NCI-H460 (cell line): Measurements from ENCODE around the gene PID1. TPM values are rescaled to one million over a fixed set of nuclear protein-coding genes. Genes with fewer than 3 reads are reported as not detected.
"Not testable (repeated sequence)": the region's sequence is repeated elsewhere in the genome, so short reads cannot be mapped to it uniquely, and the experiment has no call there.

Source experiments
- DNase-seq: peaks from one replicate; pipeline ENCODE4 v3.0.0-alpha.2; 2016; ENCODE audit warnings: low read depth; ENCODE audit errors: extremely low read depth
- total RNA-seq: library from RNA; depleted of rRNA; stranded (reverse); fragments of >200 nt; shearing (Covaris generic); gene quantifications from 2 replicates; pipeline ENCODE4 v1.2.3, GENCODE V29; 2014

PID1 gene
- total RNA-seq, 1 experiment from 2014 or later, result 24.8 TPM

DNA sequence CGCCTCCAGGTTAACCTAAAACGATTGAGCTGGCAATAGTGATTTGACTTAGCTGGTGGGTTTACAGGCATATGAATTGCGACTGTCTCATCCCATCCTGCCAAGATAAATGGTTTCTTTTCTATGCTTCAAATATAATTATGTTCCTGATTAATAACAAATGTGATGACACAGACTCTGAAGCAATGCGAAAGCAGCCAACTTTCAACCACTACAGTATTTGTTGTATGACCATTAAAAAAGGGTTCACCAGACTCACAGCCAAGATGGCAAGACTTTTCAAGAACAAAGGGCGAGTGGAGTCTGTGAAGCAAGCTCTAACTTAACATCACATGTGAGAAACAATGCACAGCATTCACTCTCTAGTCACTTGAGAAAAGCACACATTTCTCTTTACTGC, 186.6 kb downstream of the PID1 start:
- DNase-seq, result no peak

GRCh38 chr2:229083606-229084340, 187.3 kb downstream of the PID1 start:
- DNase-seq, result no peak

GRCh38 chr2:229081411-229081810, 189.7 kb downstream of the PID1 start:
- no peak for DNase-seq

- DNase-seq, result no peak
Measured at GRCh38 chr2:229080172-229080571, 190.9 kb downstream of the PID1 start.

DNA sequence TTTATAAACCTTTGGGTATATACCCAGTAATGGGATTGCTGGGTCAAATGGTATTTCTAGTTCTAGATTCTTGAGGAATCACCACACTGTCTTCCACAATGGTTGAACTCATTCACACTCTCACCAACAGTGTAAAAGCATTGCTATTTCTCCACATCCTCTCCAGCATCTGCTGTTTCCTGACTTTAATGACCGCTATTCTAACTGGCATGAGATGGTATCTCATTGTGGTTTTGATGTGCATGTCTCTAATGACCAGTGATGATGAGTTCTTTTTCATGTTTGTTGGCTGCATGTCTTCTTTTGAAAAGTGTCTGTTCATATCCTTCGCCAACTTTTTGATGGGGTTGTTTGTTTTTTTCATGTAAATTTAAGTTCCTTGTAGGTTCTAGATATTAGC, 194.2 kb downstream of the PID1 start:
- not testable (repeated sequence) for DNase-seq

DNA sequence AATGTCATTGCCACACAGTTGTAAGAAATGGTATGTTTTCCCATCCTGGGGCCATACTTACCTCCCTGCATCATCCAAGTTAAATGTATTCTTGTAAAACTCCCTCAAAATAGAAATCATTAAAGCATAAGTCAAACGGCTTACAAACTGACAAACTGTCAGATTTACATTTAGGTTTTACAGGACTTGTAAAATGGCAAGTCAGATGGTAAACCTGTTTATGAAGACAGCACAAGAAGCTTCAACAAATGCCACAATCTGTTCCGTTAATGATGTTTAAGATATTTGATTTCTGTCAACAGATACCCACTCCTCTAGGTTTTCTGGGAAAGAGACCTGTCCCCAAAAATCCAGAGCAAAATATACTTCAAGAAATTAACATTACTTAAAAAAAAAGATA, 197.2 kb downstream of the PID1 start:
- DNase-seq, result no peak

- DNase-seq, result no peak
Measured at GRCh38 chr2:229071292-229071976, 199.7 kb downstream of the PID1 start.

DNA sequence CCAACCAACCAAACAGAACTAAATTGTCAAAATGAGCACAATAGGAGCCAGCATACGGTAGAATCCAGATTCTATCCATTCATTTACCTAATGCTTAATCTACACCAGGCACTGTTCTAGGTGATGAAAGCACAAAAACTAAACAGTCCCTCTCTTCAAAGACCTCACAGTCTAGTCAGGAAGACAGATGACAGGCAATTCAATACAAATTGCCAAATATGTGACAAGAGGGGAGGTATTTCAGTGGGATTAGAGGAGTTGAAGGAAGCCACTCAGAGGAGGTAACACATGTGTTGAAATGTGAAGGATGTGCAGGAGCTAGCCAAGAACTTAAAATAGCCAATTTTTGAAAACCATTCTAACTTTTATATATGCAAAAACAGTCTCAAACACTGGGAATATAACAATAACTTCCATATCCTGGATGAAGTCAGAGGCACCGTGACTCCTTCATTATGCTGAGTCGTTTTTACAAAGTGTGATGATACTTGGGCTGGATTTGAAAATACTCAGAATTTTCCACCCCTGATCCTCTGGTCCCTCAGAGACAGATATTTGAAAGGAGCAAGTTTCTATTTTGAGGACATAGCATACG, 204.9 kb downstream of the PID1 start:
- DNase-seq, result no peak

DNA sequence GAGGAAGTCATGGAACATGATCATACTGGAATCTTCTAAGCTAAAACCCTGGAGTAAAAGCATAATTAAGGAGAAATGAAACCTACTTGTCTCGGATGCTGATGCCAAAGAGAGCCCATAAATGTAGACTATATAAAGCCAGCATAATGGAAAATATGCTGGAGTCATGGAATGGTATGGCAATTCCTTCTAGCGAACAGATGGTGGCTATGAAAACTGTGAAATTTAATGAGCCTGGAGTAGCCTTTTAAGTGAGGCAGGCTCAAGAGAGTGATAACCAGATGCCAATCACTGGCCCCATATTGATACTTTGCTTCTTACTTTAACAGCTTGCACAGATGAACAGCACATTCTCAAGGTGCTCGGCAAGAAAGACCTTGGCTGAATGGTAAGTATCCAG, 206.3 kb downstream of the PID1 start:
- DNase-seq, result no peak

- no peak for DNase-seq
Measured at GRCh38 chr2:229060147-229060546, 210.9 kb downstream of the PID1 start.

DNA sequence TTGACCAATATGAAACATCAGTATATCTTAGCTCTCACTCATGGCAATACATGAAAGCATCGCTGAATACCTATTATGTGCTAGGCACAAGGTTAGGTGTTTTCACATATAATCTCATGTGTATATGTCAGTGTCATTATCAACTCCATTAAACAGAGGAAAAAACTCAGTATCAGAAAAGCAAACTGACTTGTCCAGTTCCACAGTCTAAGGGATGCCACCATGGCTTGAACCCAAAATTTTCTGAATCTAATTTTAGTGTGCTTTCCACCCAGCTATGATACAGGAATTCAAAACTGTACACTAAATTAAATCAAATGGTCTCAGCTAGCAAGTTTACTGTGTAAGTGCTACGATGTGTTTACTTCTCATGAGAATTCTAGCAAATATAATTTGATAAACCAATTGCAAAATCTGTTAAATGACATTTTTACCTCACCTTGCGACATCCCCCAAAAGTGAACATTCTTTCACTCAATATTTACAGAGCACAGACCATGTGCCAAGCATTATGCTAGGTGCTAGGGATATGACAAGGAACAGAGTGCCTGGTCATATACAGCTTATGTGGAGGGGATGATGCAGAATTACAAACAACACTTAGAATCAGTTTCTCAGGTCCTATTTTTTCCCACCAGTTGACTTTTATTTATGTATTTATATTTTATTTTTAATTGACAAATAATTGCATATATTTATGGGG, 211.6 kb downstream of the PID1 start:
- DNase-seq, result no peak

DNA sequence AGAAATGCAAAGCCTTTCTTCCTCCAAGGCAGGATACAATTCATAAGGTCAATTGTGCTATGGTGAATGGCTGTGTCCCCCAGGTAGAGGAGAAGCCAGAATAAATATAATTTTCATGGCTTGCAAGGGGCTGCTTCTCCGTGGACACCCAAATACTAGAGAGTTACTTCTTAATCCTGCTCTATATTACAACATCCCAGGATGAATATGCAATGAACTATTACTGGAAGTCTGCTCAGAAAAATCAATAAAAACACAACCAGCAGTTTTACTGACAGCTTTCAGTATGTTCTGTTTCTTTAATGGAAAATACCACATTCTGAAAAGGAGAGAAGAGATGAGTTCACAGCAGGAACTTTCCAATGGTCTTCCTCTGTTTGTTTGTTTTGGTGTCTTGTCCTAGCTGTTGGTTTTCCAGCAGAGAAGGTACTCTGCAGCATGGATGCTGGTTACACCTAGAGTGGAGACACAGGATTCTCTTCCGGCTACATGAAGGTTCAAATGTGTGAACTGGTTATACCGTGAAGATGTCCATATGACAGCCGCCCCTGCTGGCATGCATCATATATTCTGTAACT, 213.0 kb downstream of the PID1 start:
- DNase-seq, result no peak

GRCh38 chr2:229054311-229054710, 216.8 kb downstream of the PID1 start:
- DNase-seq, result no peak

DNA sequence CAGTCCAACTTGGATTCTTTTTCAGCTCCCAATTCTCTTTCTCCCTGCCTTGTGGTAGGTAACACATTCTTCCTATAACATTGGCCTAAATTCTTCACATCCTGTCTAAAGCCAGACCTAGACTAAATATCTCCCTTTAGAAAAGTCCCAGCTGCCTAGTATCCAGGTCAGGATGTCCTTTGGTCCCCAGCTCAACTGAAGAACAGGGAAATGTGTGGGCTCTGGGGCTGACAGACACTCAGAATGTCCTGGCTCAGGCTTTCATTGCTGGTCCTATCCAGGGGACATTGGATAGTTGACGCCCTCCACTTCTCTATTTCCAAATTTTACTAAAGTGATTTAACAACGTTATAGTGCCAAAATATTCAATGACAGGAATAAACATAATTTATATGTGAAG, 219.3 kb downstream of the PID1 start:
- no peak for DNase-seq

GRCh38 chr2:229050133-229050532, 221.0 kb downstream of the PID1 start:
- no peak for DNase-seq

- no peak for DNase-seq
Measured at GRCh38 chr2:229048134-229048533, 223.0 kb downstream of the PID1 start.

DNA sequence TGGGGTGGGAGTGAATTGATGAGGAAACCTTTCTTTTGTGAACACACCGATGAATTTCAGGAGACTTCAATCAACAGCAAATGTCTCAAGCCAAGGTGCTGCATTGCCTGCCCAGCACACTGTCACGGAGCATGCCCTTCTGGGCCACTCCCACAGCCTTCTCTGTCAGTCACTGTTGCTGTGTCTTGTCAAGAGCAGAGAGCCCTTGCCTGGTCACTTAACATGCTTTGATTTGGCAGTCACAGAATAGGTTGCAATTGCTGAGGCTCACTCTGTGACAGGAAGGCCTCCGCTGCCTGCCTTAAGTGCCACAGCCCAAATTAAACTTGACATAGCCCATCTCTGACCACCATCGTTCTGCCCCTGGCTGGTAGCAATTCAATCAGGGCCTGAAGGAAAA, 225.4 kb downstream of the PID1 start:
- no peak for DNase-seq

DNA sequence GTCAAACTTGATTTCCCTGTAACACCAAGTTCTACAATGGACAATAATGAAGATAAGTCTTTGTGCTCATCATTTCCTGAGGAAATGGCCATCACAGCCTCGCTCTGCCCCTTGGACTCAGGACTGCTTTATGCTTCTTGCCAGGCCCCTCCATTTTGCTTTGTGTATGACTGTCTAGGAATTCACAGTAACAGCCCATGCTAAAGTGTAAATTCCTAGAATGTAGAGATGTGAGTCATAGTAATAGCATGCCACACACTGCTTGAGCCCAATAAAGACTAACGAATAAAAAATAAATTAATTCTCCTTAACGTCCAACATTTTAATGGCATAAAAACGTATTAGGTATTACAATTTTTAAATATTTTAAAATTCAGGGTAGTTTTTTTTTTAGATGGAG, 226.5 kb downstream of the PID1 start:
- no peak for DNase-seq

- no peak for DNase-seq
Measured at GRCh38 chr2:229043681-229044080, 227.4 kb downstream of the PID1 start.

GRCh38 chr2:229042349-229042748, 228.7 kb downstream of the PID1 start:
- DNase-seq, result no peak

GRCh38 chr2:229041691-229042090, 229.4 kb downstream of the PID1 start:
- no peak for DNase-seq
